K562 (cell line): ENCODE measurements around the gene PLCD1. TPM values are rescaled to one million over a fixed set of nuclear protein-coding genes. Genes with fewer than 3 reads are reported as not detected.

Experiments used
- ATAC-seq: fragments of 200-7000 bp; cut with Tn5 transposase; 3 replicates; pipeline ENCODE4 v1.9.1; 2020; ENCODE audit warnings: moderate library complexity
- BruUV-seq: library from RNA; stranded (reverse); fragments of 400-500 nt; replicated peaks from 2 replicates; lab custom pipeline; 2021; lab: Mats Ljungman, UMichigan
- CTCF ChIA-PET: fragments of 300-600 bp; formaldehyde crosslinking; extraction: SDS; loops from one replicate; lab custom pipeline; 2021; ENCODE audit warnings: low intra/inter-chr PET ratio; lab: Yijun Ruan, JAX
- POLR2A ChIA-PET: fragments of 300-600, 350-650 bp; sonication (Branson Sonifier 250); formaldehyde crosslinking; extraction: SDS; loops from one replicate; lab custom pipeline; 2021; ENCODE audit warnings: antibody characterized with exemption, inconsistent platforms; lab: Yijun Ruan, JAX
- DNase-seq, 4 experiments: peaks; one replicate each; pipeline versions ENCODE4 v3.0.0 to v3.0.0-alpha.2; 2011 to 2018; ENCODE audit warnings: low spot score in 3 of 4, mixed read lengths in 3 of 4; ENCODE audit errors: extremely low read depth in 1 of 4
- FAIRE-seq: peaks from 2 replicates; lab custom pipeline; 2011; peaks lifted over from hg19 to GRCh38; lab: Jason Lieb, UNC
- H2AFZ ChIP-seq: 2 replicates; pipeline ENCODE4 v1.6.0; 2011; ENCODE audit warnings: low read depth, low read length, control low read depth, inconsistent platforms
- H3K27ac ChIP-seq: fragments of 200-600 bp; 3 replicates; pipeline ENCODE4 v1.8.0; 2011; ENCODE audit warnings: low read depth, mild to moderate bottlenecking, control low read depth, inconsistent platforms, low read length, moderate library complexity, mixed read lengths; ENCODE audit errors: extremely low read depth
- H3K27me3 ChIP-seq, 2 experiments: fragments of 300-600 bp in 1 of 2; 2 replicates in 1 of 2; 3 replicates in 1 of 2; pipeline versions ENCODE4 v1.6.0 to v1.8.0; 2011; ENCODE audit warnings: inconsistent platforms in 2 of 2, low read length in 2 of 2, mild to moderate bottlenecking in 1 of 2, mixed read lengths in 1 of 2, moderate library complexity in 1 of 2; ENCODE audit not compliant: control insufficient read depth in 2 of 2, insufficient read depth in 2 of 2
- H3K36me3 ChIP-seq: fragments of 300-600 bp; 3 replicates; pipeline ENCODE4 v1.8.0; 2011; ENCODE audit warnings: mild to moderate bottlenecking, low read length, inconsistent platforms; ENCODE audit not compliant: control insufficient read depth, insufficient read depth
- H3K4me1 ChIP-seq, 2 experiments: fragments of 200-600 bp in 1 of 2; replicated peaks in 1 of 2; 2 replicates in 1 of 2; 3 replicates in 1 of 2; pipeline versions ENCODE4 v1.5.1 to v1.8.0; 2011; ENCODE audit warnings: inconsistent platforms in 2 of 2, low read length in 2 of 2, mild to moderate bottlenecking in 1 of 2, mixed read lengths in 1 of 2, moderate library complexity in 1 of 2; ENCODE audit not compliant: control insufficient read depth in 2 of 2, insufficient read depth in 2 of 2
- H3K4me2 ChIP-seq: 2 replicates; pipeline ENCODE4 v1.6.1; 2011; ENCODE audit warnings: low read length, control low read depth, inconsistent platforms, mixed read lengths; ENCODE audit not compliant: insufficient read depth
- H3K4me3 ChIP-seq: fragments of 200-600 bp; sonication (generic), shearing (Covaris generic); 2 replicates; pipeline ENCODE4 v1.5.1; 2016; ENCODE audit warnings: control low read depth, inconsistent platforms
- H3K79me2 ChIP-seq: fragments of 200-600 bp; 3 replicates; pipeline ENCODE4 v1.8.0; 2011; ENCODE audit warnings: low read length, inconsistent platforms; ENCODE audit not compliant: control insufficient read depth, insufficient read depth
- H3K9ac ChIP-seq, 2 experiments: 2 replicates each; pipeline versions ENCODE4 v1.6.0 to v1.6.1; 2011; ENCODE audit warnings: low read depth in 2 of 2, low read length in 2 of 2, control low read depth in 1 of 2, inconsistent platforms in 1 of 2, mild to moderate bottlenecking in 1 of 2, mixed read lengths in 1 of 2; ENCODE audit not compliant: insufficient read depth in 1 of 2
- H3K9me1 ChIP-seq: one replicate; pipeline ENCODE4 v1.6.0; 2011; ENCODE audit warnings: inconsistent platforms, mild to moderate bottlenecking, low read length, moderate library complexity; ENCODE audit not compliant: control insufficient read depth, insufficient read depth
- H3K9me3 ChIP-seq: replicated peaks from 2 replicates; pipeline ENCODE4 v1.5.1; 2011; ENCODE audit warnings: low read depth, low read length, inconsistent platforms; ENCODE audit not compliant: control insufficient read depth, insufficient read depth
- H4K20me1 ChIP-seq: replicated peaks from 2 replicates; pipeline ENCODE4 v1.6.1; 2011; ENCODE audit warnings: low read length, inconsistent platforms, mixed read lengths; ENCODE audit not compliant: control insufficient read depth, insufficient read depth
- HINFP ChIP-seq: fragments of 450-650 bp; conservative IDR thresholded peaks from 2 replicates; pipeline ENCODE4 v1.6.1; 2016; ENCODE audit warnings: missing genetic modification characterization, low read depth, mild to moderate bottlenecking, control low read depth, missing compliant biosample characterization
- MAZ ChIP-seq, 2 experiments: fragments of 450-650 bp in 1 of 2; sonication (generic) in 1 of 2; formaldehyde crosslinking; IDR thresholded peaks in 1 of 2; conservative IDR thresholded peaks in 1 of 2; 2 replicates each; pipeline versions ENCODE4 v1.4.0 to v1.5.0; 2020; ENCODE audit warnings: mild to moderate bottlenecking in 1 of 2, missing genetic modification reagents in 1 of 2
- PTTG1 ChIP-seq: fragments of 450-650 bp; IDR thresholded peaks from 2 replicates; pipeline ENCODE4 v1.6.1; 2016; ENCODE audit warnings: low read depth, mild to moderate bottlenecking, missing genetic modification characterization, missing compliant biosample characterization
- SP2 ChIP-seq: IDR thresholded peaks from 2 replicates; pipeline ENCODE4 v1.6.1; 2011; ENCODE audit warnings: mild to moderate bottlenecking, low read depth, low read length, moderate library complexity; ENCODE audit not compliant: poor library complexity, severe bottlenecking; ENCODE audit errors: extremely low read depth
- SRSF9 ChIP-seq: fragments of 200-400 bp; formaldehyde crosslinking; IDR thresholded peaks from 2 replicates; pipeline ENCODE4 v1.6.1; 2017; ENCODE audit warnings: low read depth, low read length, borderline replicate concordance
- ZNF212 ChIP-seq: fragments of 450-650 bp; formaldehyde crosslinking; IDR thresholded peaks from 2 replicates; pipeline ENCODE4 v1.4.0; 2020; ENCODE audit warnings: mild to moderate bottlenecking
- ZNF274 ChIP-seq: IDR thresholded peaks from 2 replicates; pipeline ENCODE4 v1.6.1; 2011; ENCODE audit warnings: low read depth, mild to moderate bottlenecking, low read length, moderate library complexity, borderline replicate concordance
- ZNF408 ChIP-seq: fragments of 250-450 bp; sonication (Bioruptor Pico); IDR thresholded peaks from 2 replicates; pipeline ENCODE4 v1.4.0; 2020; ENCODE audit warnings: low read depth, mild to moderate bottlenecking, moderate library complexity
- WGBS: fragments of 100-300 bp; shearing (Covaris generic); methylation state at CpG from one replicate; pipeline ENCODE4 v1.1.6; 2016; ENCODE audit warnings: low coverage, mixed read lengths; ENCODE audit not compliant: insufficient coverage; ENCODE audit errors: missing lambda C conversion rate; 5-methylcytosine and 5-hydroxymethylcytosine counted together
- in situ Hi-C: fragments of 300-500 bp; cut with MboI; formaldehyde crosslinking; loops from 4 replicates; pipeline ENCODE4 v1.15.0; 2018; ENCODE audit warnings: inconsistent platforms, mixed read lengths
- intact Hi-C: fragments of 100-400 bp; cut with micrococcal nuclease; formaldehyde crosslinking; loops from 2 replicates; pipeline ENCODE4 v1.14.2; 2022
- polyA plus RNA-seq, 8 experiments: library from polyadenylated mRNA; depleted of rRNA in 4 of 8; stranded (reverse) in 5 of 8; unstranded in 3 of 8; fragments of >200 nt; fragmentation: Nextera tagmentation in 2 of 8; fragmentation: Illumina TruSeq in 1 of 8; extraction: Ambion mirVana in 2 of 8; extraction: Trizol in 1 of 8; gene quantifications; 2 replicates each; pipeline versions ENCODE4 v1.2.1 to v1.2.3, GENCODE V29; 2011 to 2014; ENCODE audit warnings: inconsistent platforms in 1 of 8, missing spikeins in 1 of 8
- total RNA-seq, 7 experiments: library from RNA; depleted of rRNA in 6 of 7; stranded (reverse); fragments of >200 nt in 6 of 7; fragmentation: Illumina TruSeq in 2 of 7; extraction: Trizol in 2 of 7; gene quantifications; 2 replicates each; pipeline versions ENCODE4 v1.2.1 to v1.2.3, GENCODE V29; 2011 to 2021; ENCODE audit warnings: low replicate concordance in 1 of 7

PLCD1 gene
- total and polyA plus RNA-seq, 9 of the 15 experiments (the other 6 are each of a cell fraction or from before 2014, with no cell fraction given), result 5.4 to 209 (median 116) TPM

DNA sequence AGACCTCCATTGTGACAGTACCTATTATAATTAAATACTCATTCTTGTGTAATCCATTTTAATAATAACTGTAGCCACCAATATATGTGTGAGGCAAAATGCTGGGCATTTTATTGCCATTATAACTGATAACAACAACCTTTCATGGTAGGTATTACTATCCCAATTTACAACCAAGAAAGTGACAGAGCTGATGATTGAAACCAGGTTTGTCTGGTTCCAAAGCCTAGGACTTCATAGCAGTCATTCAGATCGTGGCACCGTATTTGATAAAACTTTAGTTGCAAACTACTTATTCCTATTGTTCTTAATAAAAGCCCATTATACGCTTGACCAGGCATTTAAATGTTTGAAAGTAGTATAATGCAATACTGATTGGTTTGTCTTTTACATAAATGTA, 65.3 kb downstream of the PLCD1 start:
- CTCF ChIA-PET, result interaction anchor here (0.8 kb wide), 1 partner anchor 106 kb away, joined by 3 read pairs; no protein-coding TSS in a partner anchor
- Histone ChIP-seq H3K9me1 (no peaks in the 10 kb centered on the region), H3K4me1 (peaks cover 0 to under 1% of the 10 kb centered on the region in 2 experiments; a peak in 2 of 5 replicates), H3K27ac (no peak overlapping the region), H3K9ac (no peak overlapping the region), H3K4me3 (no peak overlapping the region), H3K27me3 (0 out of 5 replicates have a peak, but pooled peaks cover 3 to 4% of the 10 kb centered on the region in 2 experiments), H4K20me1 (no peaks in the 10 kb centered on the region), H3K4me2 (no peak overlapping the region), H2AFZ (no peak overlapping the region), H3K36me3 (no peaks in the 10 kb centered on the region), H3K79me2 (no peaks in the 10 kb centered on the region), H3K9me3 (no peaks in the 10 kb centered on the region)
- ATAC-seq (no peak), FAIRE-seq (no peak), DNase-seq (no peak)
- BruUV-seq, result no TSS peak
- intact Hi-C loops (loop anchor here (10.0 kb wide), 1 partner anchor 409 kb away; no protein-coding TSS in a partner anchor), in situ Hi-C loops (no loop called here)
- 15% methylated on average over 3 of the region's 3 CpGs for WGBS
- POLR2A ChIA-PET, result interaction anchor here (0.9 to 1.0 kb wide), 3 partner anchors 9 to 25 kb away, joined by 3 to 5 read pairs (median 3); no protein-coding TSS in a partner anchor
- no peak for TF ChIP-seq PTTG1 (tag)
- no peak for TF ChIP-seq SP2
- no peak for TF ChIP-seq SRSF9
- TF ChIP-seq ZNF408, result no peak
- no peak for TF ChIP-seq ZNF274
- no peak for TF ChIP-seq MAZ (CRISPR knock-in tag; conservative IDR thresholded peaks at IDR 0.05 in 1 of 2, IDR thresholded peaks at IDR 0.05 in 1 of 2)
- no peak for TF ChIP-seq HINFP (tag)
- no peak for TF ChIP-seq ZNF212 (CRISPR knock-in tag)
